HEK293 (cell line): Measurements from ENCODE around the gene GAD1.

ENCODE experiments used
- YY2 ChIP-seq: fragments of 450-650 bp; formaldehyde crosslinking; IDR thresholded peaks from 2 replicates; pipeline ENCODE4 v1.5.1; 2016; ENCODE audit warnings: missing biosample characterization, missing genetic modification characterization
- ZNF555 ChIP-seq: fragments of 450-650 bp; formaldehyde crosslinking; conservative IDR thresholded peaks from 2 replicates; pipeline ENCODE4 v1.5.1; 2017; ENCODE audit warnings: missing biosample characterization, mild to moderate bottlenecking, missing genetic modification characterization, inconsistent platforms
- ZNF747 ChIP-seq: fragments of 450-650 bp; formaldehyde crosslinking; IDR thresholded peaks from 2 replicates; pipeline ENCODE4 v1.5.1; 2016; ENCODE audit warnings: missing biosample characterization, missing genetic modification characterization
- TF ChIP-seq, protein P1 (sequence below): fragments of 450-650 bp; formaldehyde crosslinking; IDR thresholded peaks from 2 replicates; pipeline ENCODE4 v1.5.1; 2016; ENCODE audit warnings: missing biosample characterization, missing genetic modification characterization, borderline replicate concordance

Gene GAD1

DNA sequence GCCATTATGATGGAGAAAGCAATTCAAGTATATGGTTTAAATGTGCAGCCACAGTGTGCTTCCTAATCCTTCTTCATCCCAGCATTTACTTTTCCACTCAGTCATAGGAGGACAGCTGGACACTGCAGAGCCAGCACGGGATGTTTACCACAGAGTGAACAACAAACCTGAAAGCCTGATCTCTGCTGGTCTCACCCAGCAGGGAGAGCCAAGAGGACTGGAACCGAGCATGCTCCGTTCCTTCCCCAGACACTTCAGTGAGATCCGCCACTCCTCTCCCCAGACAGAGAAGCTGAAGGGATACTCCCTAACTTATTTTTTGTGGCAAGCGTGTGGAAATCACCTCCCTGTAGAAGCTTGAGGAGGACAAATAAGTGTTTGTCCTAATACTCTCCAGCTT, 89.2 kb downstream of the GAD1 start (continued):
- no peak for TF ChIP-seq YY2 (tag by site-specific recombination)
- TF ChIP-seq ZNF555 (tag by site-specific recombination): no peak
- no peak for TF ChIP-seq ZNF747
- TF ChIP-seq, protein P1, sequence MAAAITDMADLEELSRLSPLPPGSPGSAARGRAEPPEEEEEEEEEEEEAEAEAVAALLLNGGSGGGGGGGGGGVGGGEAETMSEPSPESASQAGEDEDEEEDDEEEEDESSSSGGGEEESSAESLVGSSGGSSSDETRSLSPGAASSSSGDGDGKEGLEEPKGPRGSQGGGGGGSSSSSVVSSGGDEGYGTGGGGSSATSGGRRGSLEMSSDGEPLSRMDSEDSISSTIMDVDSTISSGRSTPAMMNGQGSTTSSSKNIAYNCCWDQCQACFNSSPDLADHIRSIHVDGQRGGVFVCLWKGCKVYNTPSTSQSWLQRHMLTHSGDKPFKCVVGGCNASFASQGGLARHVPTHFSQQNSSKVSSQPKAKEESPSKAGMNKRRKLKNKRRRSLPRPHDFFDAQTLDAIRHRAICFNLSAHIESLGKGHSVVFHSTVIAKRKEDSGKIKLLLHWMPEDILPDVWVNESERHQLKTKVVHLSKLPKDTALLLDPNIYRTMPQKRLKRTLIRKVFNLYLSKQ (tag by site-specific recombination): no peak
